AML-193 (cell line): Measurements from ENCODE around the gene HPS3.
A peak's percentile ranks its signal among the peaks of the same experiment; 100 is the strongest.
"Not testable (repeated sequence)": the region's sequence is repeated elsewhere in the genome, so short reads cannot be mapped to it uniquely, and the experiment has no call there.

Experiments
- DNase-seq, 2 experiments: peaks; one replicate each; lab custom pipeline; 2025; lab: John Stamatoyannopoulos, UW

HPS3 gene

DNA sequence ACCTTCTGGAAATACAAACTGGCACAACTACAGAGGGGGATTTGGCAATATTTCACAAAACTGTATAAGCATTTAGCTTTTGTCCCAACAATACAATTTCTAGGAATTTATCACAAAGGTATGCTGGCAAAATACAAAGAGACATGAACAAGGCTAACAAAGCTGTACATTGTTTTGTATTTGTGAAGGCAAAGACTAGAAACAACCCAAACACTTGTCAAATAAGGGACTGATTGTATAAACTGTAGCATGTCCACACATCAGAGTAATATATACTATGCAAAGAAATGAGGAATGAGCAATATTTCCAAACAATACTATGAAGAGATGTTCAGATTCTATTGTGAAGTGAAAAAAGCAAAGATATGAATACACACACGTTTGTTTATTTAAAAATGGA lies 65.8 kb downstream of the HPS3 start:
- no peak for DNase-seq

DNA sequence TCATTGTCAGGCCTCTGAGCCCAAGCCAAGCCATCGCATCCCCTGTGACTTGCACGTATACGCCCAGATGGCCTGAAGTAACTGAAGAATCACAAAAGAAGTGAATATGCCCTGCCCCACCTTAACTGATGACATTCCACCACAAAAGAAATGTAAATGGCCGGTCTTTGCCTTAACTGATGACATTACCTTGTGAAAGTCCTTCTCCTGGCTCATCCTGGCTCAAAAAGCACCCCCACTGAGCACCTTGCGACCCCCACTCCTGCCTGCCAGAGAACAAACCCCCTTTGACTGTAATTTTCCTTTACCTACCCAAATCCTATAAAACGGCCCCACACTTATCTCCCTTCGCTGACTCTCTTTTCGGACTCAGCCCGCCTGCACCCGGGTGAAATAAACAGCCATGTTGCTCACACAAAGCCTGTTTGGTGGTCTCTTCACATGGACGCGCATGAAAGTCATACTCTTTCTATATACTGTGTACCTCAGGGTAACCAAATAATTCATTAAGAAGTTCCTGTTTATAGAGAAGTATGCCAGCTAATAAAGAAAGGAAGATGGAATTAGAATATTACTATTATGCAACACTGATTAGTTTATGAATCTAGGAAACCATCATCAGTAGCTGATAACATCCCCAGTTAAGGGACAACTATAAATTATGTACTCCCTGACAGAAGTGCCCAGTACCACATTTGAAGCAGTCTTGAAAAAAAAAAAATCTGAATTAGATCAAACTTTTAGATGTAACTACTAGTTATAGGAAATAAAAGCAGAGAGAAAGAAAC lies 67.6 kb downstream of the HPS3 start:
- DNase-seq: not testable (repeated sequence)

DNA sequence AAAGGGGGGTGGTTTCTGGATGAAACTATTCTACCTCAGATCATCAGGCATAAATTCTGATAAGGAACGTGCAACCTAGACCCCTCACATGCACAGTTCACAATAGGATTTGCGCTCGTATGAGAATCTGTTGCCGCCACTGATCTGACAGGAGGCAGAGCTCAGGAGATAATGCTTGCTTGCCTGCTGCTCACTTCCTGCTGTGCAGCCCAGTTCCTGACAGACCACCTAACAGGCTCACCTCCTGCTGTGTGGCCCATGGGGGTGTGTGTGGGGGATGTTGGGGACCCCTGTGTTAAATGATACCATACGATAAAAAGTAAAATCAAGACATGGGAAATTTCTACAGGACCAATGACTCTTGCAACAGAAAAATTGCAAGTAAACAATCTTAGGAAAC lies 68.2 kb downstream of the HPS3 start:
- DNase-seq: no peak

DNA sequence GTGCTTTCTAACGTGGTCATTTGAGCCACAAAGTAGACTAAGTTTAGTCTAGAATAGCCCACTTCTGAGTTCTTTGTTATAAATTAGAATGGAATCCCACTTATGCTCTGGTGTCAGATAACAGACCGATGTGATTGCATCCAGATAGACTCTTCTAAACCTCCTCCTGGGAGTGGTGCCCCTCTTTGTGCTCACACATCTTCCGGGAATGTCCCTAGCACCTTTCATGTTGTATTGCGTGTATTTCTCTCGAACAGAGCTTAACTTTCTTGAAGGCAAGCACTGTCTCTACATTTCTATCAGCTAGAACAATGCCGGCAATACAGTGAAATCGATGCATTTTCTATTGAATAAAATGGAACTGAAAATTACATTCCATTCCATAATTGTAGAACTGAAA lies 69.2 kb downstream of the HPS3 start:
- no peak for DNase-seq

DNA sequence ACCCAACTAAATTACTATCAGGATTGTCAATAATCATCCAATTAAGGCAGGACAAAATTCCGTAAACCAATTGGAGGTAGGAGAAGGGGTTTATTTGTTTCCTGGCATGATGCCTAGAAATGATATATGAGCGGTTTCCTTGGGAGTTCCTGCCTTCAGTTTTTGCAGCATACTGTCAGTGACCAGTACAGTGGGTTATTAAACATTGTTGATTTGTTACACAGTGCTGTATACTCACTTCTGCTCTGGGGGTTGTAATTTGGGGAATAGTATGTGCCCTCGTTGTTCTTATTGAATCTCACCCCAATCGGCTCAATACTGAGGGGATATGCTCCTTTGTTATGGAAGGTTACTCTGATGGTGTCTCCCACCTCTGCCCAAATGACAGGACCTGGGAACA lies 70.0 kb downstream of the HPS3 start:
- no peak for DNase-seq

DNA sequence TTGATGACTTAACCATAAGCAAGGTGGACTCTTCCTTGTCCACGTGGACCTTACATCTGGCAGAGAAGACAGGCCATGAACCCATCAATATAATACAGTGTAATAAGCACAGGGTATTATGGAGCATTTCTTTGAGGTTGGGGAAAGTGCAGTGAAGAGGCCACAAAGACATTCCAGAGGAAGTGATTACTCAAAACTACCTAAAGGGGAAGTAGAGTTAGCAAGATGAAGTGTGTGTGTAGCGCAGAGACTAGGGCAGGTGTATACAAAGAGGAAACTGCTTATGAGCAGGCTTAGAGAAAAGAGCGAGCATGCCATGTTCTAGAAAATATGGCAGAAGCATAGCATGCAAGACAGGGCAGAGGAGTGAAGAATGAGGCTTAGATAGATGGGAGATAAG lies 74.3 kb downstream of the HPS3 start:
- peak; percentile 94 to 95 for DNase-seq

DNA sequence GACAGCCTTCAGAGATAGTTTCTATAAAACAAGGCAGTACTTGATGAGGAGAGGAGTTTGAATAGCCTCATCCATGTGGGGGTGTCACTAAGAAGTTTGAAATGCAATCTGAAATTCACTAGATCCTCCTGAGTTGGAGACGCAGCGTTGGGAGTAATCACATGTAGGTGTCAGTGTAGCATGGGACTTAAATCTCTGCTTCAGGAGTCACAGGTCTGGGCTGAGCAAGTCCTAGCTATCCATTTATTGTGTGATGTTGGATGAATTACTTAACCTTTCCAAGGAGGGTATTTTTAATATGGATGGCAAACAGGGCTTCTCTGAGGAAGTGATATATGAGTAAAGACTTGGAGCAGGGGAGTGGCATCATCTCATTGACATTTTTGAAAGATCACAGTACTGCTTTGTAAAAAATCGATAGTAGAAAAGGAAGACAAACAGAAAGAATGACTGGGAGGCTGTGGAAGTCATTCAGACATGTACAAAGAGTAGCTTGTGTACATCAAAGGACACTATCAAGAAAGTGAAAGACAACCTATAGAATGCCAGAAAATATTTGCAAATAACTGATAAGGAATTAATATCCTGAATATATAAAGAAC lies 75.1 kb downstream of the HPS3 start:
- DNase-seq: no peak

DNA sequence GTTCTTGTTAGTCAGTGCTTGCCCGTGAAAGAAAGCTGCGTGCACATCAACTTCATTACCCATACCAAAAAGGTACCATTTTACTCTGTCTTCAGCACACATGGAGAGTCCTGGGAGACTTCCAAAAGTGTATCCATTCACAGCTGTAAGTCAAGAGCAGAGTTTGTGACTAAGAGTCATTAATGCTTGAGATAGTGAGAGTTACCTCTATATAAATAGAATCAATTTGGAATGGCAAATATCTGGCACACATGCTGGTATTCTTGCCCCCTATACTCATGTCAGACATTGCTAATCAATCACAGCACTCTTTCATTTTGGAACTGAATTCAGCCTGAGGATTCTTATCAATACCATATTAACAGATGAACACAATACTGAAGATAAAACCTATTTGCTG lies 78.0 kb downstream of the HPS3 start:
- DNase-seq: no peak

DNA sequence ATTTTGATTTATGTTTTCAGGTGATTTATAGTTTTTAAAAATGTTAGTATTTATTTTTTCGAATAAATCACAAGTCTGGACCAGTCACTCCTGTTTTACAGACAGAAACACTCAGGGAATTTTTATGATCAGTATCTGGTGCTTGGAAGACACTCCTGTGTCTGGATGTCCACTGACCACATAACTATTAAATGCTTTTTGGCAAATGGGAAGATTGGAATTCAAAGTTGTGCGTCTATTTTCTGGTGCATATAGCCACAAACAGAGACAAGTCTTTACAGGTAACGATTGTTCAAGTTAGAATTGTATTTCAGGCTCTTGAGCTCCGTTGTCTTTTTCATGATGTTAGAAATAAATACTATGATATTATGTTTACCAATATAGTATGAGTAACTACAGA lies 80.0 kb downstream of the HPS3 start:
- DNase-seq: no peak

DNA sequence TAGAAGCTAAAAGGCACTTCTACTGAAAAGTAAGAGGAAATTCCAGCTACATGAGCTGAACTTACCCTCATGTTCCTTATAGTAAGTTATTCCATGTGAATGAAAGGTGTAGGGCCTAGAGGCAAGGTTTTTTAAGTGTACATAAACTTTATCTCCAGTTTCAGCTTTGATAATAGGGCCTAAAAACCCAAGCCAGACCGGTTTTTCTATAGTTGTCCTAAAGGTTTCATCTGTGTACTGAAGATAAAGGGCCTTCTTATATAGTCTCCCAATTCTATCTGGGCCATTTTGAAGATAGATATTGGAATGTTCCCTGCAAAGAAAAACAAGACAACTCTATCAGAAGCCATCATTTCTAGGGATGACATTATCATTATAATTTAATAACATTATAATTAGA lies 82.9 kb downstream of the HPS3 start:
- DNase-seq: no peak

DNA sequence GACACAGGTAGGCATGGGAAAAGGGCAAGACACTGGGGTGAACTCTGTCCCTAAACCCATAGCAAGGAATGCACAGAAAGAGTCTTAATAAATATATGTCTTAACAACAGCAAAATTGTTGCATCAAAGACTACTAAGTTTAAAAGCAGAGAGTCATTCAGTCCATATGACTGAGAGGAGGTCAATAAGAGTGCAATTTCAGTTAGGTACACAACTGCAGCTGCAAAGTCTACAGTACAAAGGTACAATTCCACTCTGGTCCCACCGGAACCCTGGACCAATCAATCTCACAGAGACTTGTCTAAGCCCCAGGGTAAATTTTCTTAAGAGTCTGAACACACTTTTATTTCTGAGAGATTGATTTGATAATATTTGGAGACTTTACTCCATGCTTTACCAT lies 85.3 kb downstream of the HPS3 start:
- no peak for DNase-seq

DNA sequence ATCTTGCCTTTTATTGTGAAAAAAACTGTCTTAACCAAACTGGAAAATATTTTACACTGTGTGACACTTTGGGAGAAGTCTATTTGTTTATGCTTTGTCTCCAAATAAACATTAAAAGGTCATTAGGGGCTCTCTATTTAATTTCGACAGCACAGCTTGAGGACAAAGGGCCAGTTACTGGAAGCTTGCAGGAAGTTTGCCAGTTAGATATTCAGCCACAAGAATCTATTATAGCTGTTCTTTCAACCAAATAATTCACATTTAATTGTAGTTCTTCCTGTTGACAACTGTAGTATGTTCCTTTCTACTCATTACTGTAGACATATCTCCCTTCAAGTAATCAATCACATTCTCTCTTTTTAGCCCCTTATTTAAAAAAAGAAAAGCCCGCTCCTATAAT lies 86.1 kb downstream of the HPS3 start:
- no peak for DNase-seq

DNA sequence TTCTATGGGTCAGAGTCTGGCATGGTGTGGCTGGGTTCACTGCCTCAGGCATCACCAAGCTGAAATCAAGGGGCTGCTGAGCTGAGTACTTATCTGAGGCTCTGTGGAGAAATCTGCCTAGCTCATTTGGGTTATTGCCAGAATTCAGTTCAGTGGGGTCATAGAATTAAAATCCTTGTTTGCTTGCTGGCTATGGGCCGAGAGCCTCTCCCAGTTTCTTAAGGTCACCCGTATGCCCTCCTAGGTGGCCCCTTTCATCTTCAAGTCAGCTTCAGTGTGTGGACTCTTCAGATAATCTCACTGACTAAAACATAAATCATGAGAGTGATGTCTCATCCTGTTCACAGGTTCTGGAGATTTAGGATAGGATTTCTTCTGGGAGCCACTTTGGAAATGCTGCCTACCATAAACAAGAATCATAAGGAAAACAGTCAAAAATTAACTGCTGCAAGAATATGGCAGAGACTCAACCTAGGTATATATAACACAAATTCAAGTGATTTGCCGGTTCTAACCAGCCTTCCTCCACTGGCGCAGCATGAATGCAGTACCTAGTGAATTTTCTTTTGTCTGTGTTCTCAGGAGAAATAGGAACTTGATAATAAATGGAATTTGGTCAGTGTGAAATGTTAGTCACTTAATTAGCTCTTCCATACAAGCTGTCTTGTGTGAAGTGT lies 86.9 kb downstream of the HPS3 start:
- DNase-seq: no peak

DNA sequence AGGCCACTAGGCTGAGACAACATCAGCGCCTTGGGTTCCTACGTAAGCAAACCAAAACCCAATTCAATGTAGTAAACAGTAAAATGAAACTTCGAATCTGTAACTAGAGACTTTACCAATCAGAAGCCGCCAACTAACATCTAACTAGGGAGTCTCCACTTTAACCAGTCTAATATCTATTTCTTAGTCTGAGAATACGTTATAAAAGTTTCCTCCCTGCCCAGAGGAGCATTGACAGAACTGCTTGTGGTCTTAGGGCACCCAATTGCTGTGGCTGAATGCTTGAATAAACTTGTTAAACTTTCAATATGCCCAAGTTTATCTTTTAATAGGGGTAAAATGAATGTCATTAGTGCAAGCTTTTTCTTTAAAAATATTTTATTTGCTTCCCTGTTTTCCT lies 87.9 kb downstream of the HPS3 start:
- no peak for DNase-seq

DNA sequence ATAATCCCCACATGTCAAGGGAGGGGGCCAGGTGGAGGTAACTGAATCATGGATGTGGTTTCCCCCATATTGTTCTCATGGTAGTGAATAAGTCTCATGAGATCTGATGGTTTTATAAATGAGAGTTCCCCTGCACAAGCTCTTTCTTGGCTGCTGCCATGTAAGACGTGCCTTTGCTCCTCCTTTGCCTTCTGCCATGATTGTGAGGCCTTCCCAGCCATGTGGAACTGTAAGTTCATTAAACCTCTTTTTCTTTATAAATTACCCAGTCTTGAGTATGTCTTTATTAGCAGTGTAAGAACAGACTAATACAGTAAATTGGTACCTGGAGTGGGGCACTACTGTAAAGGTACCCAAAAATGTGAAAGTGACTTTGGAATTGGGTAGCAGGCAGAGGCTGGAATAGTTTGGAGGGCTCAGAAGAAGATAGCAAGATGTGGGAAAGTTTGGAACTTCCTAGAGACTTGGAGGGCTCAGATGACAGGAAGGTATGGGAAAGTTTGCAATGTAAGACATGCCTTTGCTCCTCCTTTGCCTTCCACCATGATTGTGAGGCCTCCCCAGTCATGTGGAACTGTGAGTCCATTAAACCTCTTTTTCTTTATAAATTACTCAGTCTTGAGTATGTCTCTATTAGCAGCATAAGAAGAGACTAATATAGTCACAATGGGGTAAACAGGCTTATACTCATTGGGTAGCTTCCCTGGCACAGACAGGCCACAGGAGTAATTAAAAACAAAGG lies 90.1 kb downstream of the HPS3 start:
- not testable (repeated sequence) for DNase-seq

DNA sequence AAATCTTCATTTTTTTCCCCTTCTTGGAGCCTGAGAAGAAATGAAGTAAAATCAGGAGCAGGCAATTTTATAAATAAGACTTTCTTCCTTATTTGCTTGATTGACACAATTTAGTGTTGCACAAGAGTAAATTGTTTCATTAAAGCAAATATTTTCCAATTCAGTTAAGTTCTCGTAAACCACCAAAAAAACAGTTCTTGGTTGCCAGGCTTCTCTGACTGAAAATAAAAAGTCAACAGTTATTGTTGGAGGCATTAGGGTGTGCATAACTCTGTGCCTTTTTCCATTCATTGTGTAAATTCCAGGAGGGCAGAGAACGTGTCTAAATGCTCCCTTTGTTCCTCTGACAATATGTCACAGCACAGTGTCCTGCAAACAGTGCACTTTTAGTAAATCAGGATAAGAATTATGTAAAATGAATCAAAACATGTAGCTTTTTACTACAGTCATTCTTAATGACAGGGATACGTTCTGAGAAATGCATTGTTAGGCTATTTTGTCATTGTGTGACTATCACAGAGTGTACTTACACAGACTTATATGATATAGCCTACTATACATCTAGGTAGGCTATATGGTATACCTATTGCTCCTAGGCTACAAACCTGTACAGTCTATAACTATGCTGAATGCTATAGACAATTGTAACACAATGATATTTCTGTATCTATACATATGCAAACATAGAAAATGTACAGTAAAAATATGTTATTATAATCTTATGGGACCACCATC lies 92.5 kb downstream of the HPS3 start, which contains the start of gene CP:
TSS of gene CP (minus strand) at position 47 of the 735 bp plus-strand sequence. CDS start at position 10, 37 bp downstream.
- DNase-seq: no peak
